Tibial nerve (tissue), 4 donors: ENCODE measurements around the gene PLAAT3. TPM values are rescaled to one million over a fixed set of nuclear protein-coding genes. Genes with fewer than 3 reads are reported as not detected.
A peak's percentile ranks its signal among the peaks of the same experiment; 100 is the strongest.

ENCODE experiments used
- DNase-seq, 2 donors: peaks; one replicate each; pipeline ENCODE4 v3.0.0-alpha.2; 2019; ENCODE audit warnings: low spot score in 2 of 2
- H3K27ac ChIP-seq, 4 donors: fragments of 200-600 bp; sonication (generic) in 3 of 4; one replicate each; pipeline ENCODE4 v1.5.1; 2017 to 2019; ENCODE audit warnings: mild to moderate bottlenecking in 1 of 4
- H3K27me3 ChIP-seq, 2 donors: fragments of 200-600 bp; sonication (generic) in 1 of 2; one replicate each; pipeline versions ENCODE4 v1.5.1 to v1.6.0; 2017 to 2019
- H3K36me3 ChIP-seq, 3 donors: fragments of 200-600 bp; sonication (generic); one replicate each; pipeline ENCODE4 v1.5.1; 2018 to 2019
- H3K4me1 ChIP-seq, 4 donors: fragments of 200-600 bp; sonication (generic) in 3 of 4; one replicate each; pipeline ENCODE4 v1.5.1; 2017 to 2019
- H3K4me3 ChIP-seq, 4 donors: fragments of 200-600 bp; sonication (generic) in 3 of 4; one replicate each; pipeline ENCODE4 v1.5.1; 2017 to 2019; ENCODE audit warnings: mild to moderate bottlenecking in 1 of 4, moderate library complexity in 1 of 4
- H3K9me3 ChIP-seq, 4 donors: fragments of 200-600 bp; sonication (generic) in 3 of 4; one replicate each; pipeline ENCODE4 v1.5.1; 2017 to 2019
- CTCF ChIP-seq, 5 experiments: fragments of 200-600 bp in 3 of 5; fragments of 450-650 bp in 2 of 5; sonication (generic) in 3 of 5; IDR thresholded peaks; one replicate each; pipeline ENCODE4 v1.5.1; 2016 to 2019; ENCODE audit warnings: antibody characterized with exemption in 5 of 5, mild to moderate bottlenecking in 3 of 5, moderate library complexity in 2 of 5
- EP300 ChIP-seq, 2 donors: sonication (generic); formaldehyde crosslinking; IDR thresholded peaks; one replicate each; pipeline ENCODE4 v1.6.1; 2017; ENCODE audit warnings: antibody characterized with exemption in 2 of 2, mild to moderate bottlenecking in 1 of 2
- POLR2A ChIP-seq, 2 donors: fragments of 450-650 bp; IDR thresholded peaks; one replicate each; pipeline ENCODE4 v1.6.1; 2017; ENCODE audit warnings: antibody characterized with exemption in 2 of 2, mild to moderate bottlenecking in 2 of 2, moderate library complexity in 2 of 2
- WGBS, 2 donors: methylation state at CpG; one replicate each; pipeline ENCODE4 v1.1.5; 2018; 5-methylcytosine and 5-hydroxymethylcytosine counted together
- total RNA-seq, 4 donors: library from RNA; depleted of rRNA; stranded (reverse); fragments of >200 nt; gene quantifications; one replicate each; pipeline ENCODE4 v1.1.0, GENCODE V29; 2016

Gene PLAAT3
- total RNA-seq, 4 donors from 2014 or later: 140 to 185 (median 157) TPM

- 44% methylated on average over 5 of the region's 5 CpGs for WGBS, 2 donors
- Histone ChIP-seq H3K27me3 (no peaks in the 10 kb centered on the region), H3K9me3 (no peaks in the 10 kb centered on the region), H3K27ac (peak overlapping the region in 3 of 4 donors; percentile 21 to 61 (median 53)), H3K36me3 (no peaks in the 10 kb centered on the region), H3K4me1 (peaks cover 0 to 32% (median 5%) of the 10 kb centered on the region in 4 donors), H3K4me3 (no peak overlapping the region)
- TF ChIP-seq CTCF (IDR thresholded peaks at IDR 0.05) (no peak), EP300 (IDR thresholded peaks at IDR 0.05) (peak in 1 of 2 donors; percentile 42)
- no peak for DNase-seq
Measured at GRCh38 chr11:63567044-63567840, 47.0 kb downstream of the PLAAT3 start.

GRCh38 chr11:63564784-63565350 lies 49.4 kb downstream of the PLAAT3 start:
- Histone ChIP-seq H3K27me3 (no peaks in the 10 kb centered on the region), H3K9me3 (no peaks in the 10 kb centered on the region), H3K36me3 (no peaks in the 10 kb centered on the region), H3K4me1 (peaks cover 0 to 44% (median 10%) of the 10 kb centered on the region in 4 donors), H3K4me3 (no peak overlapping the region), H3K27ac (peak overlapping the region in 2 of 4 donors; percentile 50 to 62)
- 78 to 89% methylated on average over 4 of the region's 4 CpGs for WGBS, 2 donors
- no peak for DNase-seq
- TF ChIP-seq POLR2A (IDR thresholded peaks at IDR 0.05) (no peak), EP300 (IDR thresholded peaks at IDR 0.05) (no peak), CTCF (IDR thresholded peaks at IDR 0.05) (no peak)

- 41 to 64% methylated on average over 7 of the region's 7 CpGs for WGBS, 2 donors
- no peak for DNase-seq
Measured at GRCh38 chr11:63564056-63564774, 50.0 kb downstream of the PLAAT3 start.

GRCh38 chr11:63563201-63564055 lies 50.8 kb downstream of the PLAAT3 start, which contains the start of gene PLAAT2:
Gene PLAAT2 (minus strand): TSS chr11:63563379. CDS start chr11:63563324, 55 bp downstream.
- TF ChIP-seq EP300 (IDR thresholded peaks at IDR 0.05): no peak
- TF ChIP-seq POLR2A (IDR thresholded peaks at IDR 0.05): no peak
- no peak for TF ChIP-seq CTCF (IDR thresholded peaks at IDR 0.05)
- H3K9me3 ChIP-seq: no peaks in the 10 kb centered on the region
- DNase-seq: no peak
- no peaks in the 10 kb centered on the region for H3K36me3 ChIP-seq
- no peak within 1 kb of the TSS for H3K4me3 ChIP-seq
- H3K27me3 ChIP-seq: no peaks in the 10 kb centered on the region
- peak within 1 kb of the TSS in 1 of 4 donors; percentile 62 for H3K27ac ChIP-seq
- 91 to 94% methylated on average over 13 of the region's 13 CpGs for WGBS, 2 donors
- H3K4me1 ChIP-seq: peaks cover 0 to 45% (median 10%) of the 10 kb centered on the region in 4 donors

More at GRCh38 chr11:63564056-63564774, 50.0 kb downstream of the PLAAT3 start:
- Histone ChIP-seq H3K4me1 (peaks cover 0 to 45% (median 10%) of the 10 kb centered on the region in 4 donors), H3K27me3 (no peaks in the 10 kb centered on the region), H3K4me3 (no peak overlapping the region), H3K9me3 (no peaks in the 10 kb centered on the region), H3K36me3 (no peaks in the 10 kb centered on the region), H3K27ac (peak overlapping the region in 2 of 4 donors; percentile 50 to 62)
- TF ChIP-seq POLR2A (IDR thresholded peaks at IDR 0.05) (no peak), CTCF (IDR thresholded peaks at IDR 0.05) (no peak), EP300 (IDR thresholded peaks at IDR 0.05) (no peak)
